Measurements from ENCODE around the gene KHDRBS1.
"Not testable (repeated sequence)": the region's sequence is repeated elsewhere in the genome, so short reads cannot be mapped to it uniquely, and the experiment has no call there.

The KHDRBS1 gene

GRCh38 chr1:32065613-32066488 is 52.2 kb downstream of the KHDRBS1 start:
- not testable (repeated sequence) for H3K9me3 ChIP-seq (ENCODE audit: control insufficient read depth, low read length); H3K9ac ChIP-seq (ENCODE audit: low read length); DNase-seq (ENCODE audit: low read depth); H3K4me3 ChIP-seq (ENCODE audit: low read length); H3K27me3 ChIP-seq (replicated peaks; ENCODE audit: control insufficient read depth, insufficient read depth, low read length)
- peaks cover 20% of the 10 kb centered on the region for H3K36me3 ChIP-seq (ENCODE audit: control insufficient read depth, insufficient read depth, low read length, severe bottlenecking)
- H3K4me1 ChIP-seq (ENCODE audit: control insufficient read depth, insufficient read depth, low read length), result peaks cover 38% of the 10 kb centered on the region

DNA sequence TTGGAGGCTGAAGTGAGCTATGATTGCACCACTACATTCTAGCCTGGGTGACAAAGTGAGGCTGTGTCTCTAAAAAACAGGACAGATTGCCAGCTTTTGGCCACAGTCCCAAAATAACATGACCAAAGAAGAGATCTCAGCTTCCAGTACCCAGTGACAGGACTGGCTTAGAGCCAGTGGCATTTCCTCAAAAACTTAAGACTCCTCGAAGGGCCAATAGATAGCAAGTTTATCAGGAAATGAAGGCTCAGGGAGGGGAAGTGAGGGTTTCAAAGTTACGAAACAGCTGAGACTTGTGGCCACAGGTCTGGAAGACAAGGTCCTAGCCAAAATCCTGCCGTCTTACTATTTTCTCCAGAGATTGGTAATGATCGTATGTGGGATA is 52.8 kb downstream of the KHDRBS1 start:
- peaks cover 38% of the 10 kb centered on the region for H3K4me1 ChIP-seq (ENCODE audit: control insufficient read depth, insufficient read depth, low read length)

DNA sequence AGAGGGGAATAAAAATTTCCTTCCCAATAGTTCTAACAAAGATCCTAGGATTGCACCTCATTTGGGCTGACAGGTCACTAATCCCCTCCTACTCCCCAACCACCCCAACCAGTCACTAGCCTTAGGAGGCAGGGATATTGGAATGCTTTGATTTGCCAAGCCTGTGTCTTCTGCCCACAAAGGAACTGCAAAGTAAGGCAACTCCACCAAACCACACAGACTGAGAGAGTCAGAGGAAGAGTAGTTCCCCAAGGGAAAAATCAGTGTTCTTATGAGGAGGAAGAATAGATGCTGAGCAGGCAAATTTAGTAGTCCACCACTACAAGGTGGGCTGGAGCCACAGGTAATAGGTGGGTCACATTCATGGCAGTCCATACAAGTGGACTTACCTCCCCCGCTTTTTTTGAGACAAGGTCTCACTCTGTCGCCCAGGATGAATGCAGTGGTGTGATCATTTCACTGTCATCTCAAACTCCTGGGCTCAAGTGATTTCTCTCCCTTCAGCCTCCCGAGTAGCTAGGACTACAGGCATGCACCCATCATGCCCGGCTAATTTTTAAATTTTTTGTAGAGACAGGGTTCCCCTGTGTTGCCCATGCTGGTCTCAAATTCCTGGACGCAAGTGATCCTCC is 55.4 kb downstream of the KHDRBS1 start:
- DNase-seq (ENCODE audit: low read depth), result peak; percentile 40
- Histone ChIP-seq H3K4me3 (ENCODE audit: low read length) (no peak overlapping the region), H3K36me3 (ENCODE audit: control insufficient read depth, insufficient read depth, low read length, severe bottlenecking) (peaks cover under 1% of the 10 kb centered on the region), H3K27me3 (replicated peaks; ENCODE audit: control insufficient read depth, insufficient read depth, low read length) (no peaks in the 10 kb centered on the region), H3K9ac (ENCODE audit: low read length) (no peak overlapping the region), H3K4me1 (ENCODE audit: control insufficient read depth, insufficient read depth, low read length) (peaks cover 42% of the 10 kb centered on the region), H3K9me3 (ENCODE audit: control insufficient read depth, low read length) (no peaks in the 10 kb centered on the region)

More for the DNA sequence above, 52.8 kb downstream of the KHDRBS1 start:
- peak; percentile 72 for DNase-seq (ENCODE audit: low read depth)
- no peak overlapping the region for H3K4me3 ChIP-seq (ENCODE audit: low read length)
- H3K27me3 ChIP-seq (replicated peaks; ENCODE audit: control insufficient read depth, insufficient read depth, low read length), result no peaks in the 10 kb centered on the region
- H3K9ac ChIP-seq (ENCODE audit: low read length), result peak overlapping the region; percentile 34
- no peaks in the 10 kb centered on the region for H3K9me3 ChIP-seq (ENCODE audit: control insufficient read depth, low read length)
- peaks cover 14% of the 10 kb centered on the region for H3K36me3 ChIP-seq (ENCODE audit: control insufficient read depth, insufficient read depth, low read length, severe bottlenecking)

DNA sequence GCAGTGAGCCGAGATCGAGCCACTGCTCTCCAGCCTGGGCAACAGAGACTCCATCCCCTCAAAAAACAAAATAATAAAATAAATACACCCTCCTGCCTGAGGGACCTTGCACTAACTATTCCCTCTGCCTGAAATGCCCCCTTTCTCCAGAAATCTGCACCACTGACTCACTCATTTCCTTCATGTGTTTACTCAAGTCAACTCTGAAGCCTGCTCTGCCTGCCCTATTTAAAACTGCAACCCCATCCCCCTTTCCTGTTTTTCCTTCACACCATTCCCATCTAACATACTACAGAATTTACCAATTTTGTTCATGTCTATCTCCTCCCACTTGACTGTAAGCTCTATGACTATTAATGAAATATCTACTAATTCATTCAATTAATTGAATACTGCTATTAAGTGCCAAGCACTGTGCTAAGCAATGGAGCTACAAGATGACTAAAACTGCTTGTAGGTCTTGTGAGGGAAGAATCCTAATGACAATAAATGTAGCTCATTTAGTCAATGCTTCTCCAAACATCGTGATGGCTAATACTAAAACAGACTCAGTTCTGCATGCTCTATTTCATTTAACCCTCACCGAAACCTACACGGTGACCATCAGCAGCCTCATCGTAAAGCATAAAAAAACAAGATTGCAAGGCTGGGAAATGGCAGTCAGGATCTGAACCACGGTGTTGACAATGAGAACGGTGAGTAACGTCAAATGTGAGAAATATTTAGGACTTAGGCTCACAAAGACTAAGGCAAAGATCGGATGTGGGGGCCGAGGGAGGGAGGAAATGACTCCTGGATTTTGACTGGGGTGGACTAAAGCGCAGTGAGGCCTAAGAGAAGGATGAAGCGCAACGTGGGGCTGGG is 58.3 kb downstream of the KHDRBS1 start:
- peak overlapping the region; percentile 92 for H3K9ac ChIP-seq (ENCODE audit: low read length)
- peak; percentile 48 for DNase-seq (ENCODE audit: low read depth)
- no peaks in the 10 kb centered on the region for H3K27me3 ChIP-seq (replicated peaks; ENCODE audit: control insufficient read depth, insufficient read depth, low read length)
- peaks cover 9% of the 10 kb centered on the region for H3K36me3 ChIP-seq (ENCODE audit: control insufficient read depth, insufficient read depth, low read length, severe bottlenecking)
- peaks cover 35% of the 10 kb centered on the region for H3K4me1 ChIP-seq (ENCODE audit: control insufficient read depth, insufficient read depth, low read length)
- H3K9me3 ChIP-seq (ENCODE audit: control insufficient read depth, low read length), result no peaks in the 10 kb centered on the region
- H3K4me3 ChIP-seq (ENCODE audit: low read length), result peak overlapping the region; percentile 85

GRCh38 chr1:32072622-32073298 is 59.1 kb downstream of the KHDRBS1 start, which contains the start of gene TMEM39B:
TSS of gene TMEM39B (plus strand) at chr1:32072939. CDS start at chr1:32073048, 109 bp downstream.
- H3K4me3 ChIP-seq (ENCODE audit: low read length), result peak within 1 kb of the TSS; percentile 85
- peaks cover 17% of the 10 kb centered on the region for H3K36me3 ChIP-seq (ENCODE audit: control insufficient read depth, insufficient read depth, low read length, severe bottlenecking)
- peak within 1 kb of the TSS; percentile 92 for H3K9ac ChIP-seq (ENCODE audit: low read length)
- DNase-seq (ENCODE audit: low read depth), result peak; percentile 97
- peaks cover 33% of the 10 kb centered on the region for H3K4me1 ChIP-seq (ENCODE audit: control insufficient read depth, insufficient read depth, low read length)
- H3K27me3 ChIP-seq (replicated peaks; ENCODE audit: control insufficient read depth, insufficient read depth, low read length), result no peaks in the 10 kb centered on the region
- H3K9me3 ChIP-seq (ENCODE audit: control insufficient read depth, low read length), result no peaks in the 10 kb centered on the region

- Histone ChIP-seq H3K9me3 (ENCODE audit: control insufficient read depth, low read length) (no peaks in the 10 kb centered on the region), H3K9ac (ENCODE audit: low read length) (peak overlapping the region; percentile 92), H3K36me3 (ENCODE audit: control insufficient read depth, insufficient read depth, low read length, severe bottlenecking) (peaks cover 20% of the 10 kb centered on the region), H3K27me3 (replicated peaks; ENCODE audit: control insufficient read depth, insufficient read depth, low read length) (no peaks in the 10 kb centered on the region), H3K4me1 (ENCODE audit: control insufficient read depth, insufficient read depth, low read length) (peaks cover 28% of the 10 kb centered on the region), H3K4me3 (ENCODE audit: low read length) (peak overlapping the region; percentile 85)
- DNase-seq (ENCODE audit: low read depth), result no peak
These were observed 59.9 kb downstream of the KHDRBS1 start for GRCh38 chr1:32073299-32074229.

GRCh38 chr1:32074841-32075240 is 61.2 kb downstream of the KHDRBS1 start:
- Histone ChIP-seq H3K4me1 (ENCODE audit: control insufficient read depth, insufficient read depth, low read length) (peaks cover 19% of the 10 kb centered on the region), H3K9ac (ENCODE audit: low read length) (no peak overlapping the region), H3K36me3 (ENCODE audit: control insufficient read depth, insufficient read depth, low read length, severe bottlenecking) (peaks cover 23% of the 10 kb centered on the region), H3K9me3 (ENCODE audit: control insufficient read depth, low read length) (no peaks in the 10 kb centered on the region), H3K27me3 (replicated peaks; ENCODE audit: control insufficient read depth, insufficient read depth, low read length) (no peaks in the 10 kb centered on the region), H3K4me3 (ENCODE audit: low read length) (no peak overlapping the region)
- DNase-seq (ENCODE audit: low read depth), result no peak

DNA sequence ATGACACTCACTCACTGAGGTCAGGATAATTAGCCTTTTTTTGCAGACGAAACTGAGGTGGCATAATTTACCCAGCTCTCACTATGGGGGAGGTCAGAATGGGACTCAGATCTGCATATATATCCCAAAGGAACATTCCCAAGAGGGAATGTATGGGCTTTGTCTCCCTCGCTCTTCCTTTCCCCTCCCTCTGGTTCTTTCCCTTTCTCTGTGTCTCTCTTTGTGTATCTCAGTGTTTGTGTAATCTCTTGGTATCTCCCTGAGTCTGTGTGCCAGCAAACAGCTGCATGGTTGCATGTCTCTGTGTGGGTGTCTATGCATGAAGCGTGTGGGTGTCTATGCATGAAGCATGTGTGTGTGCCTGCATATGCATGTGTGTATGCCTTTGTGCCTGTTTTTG is 63.8 kb downstream of the KHDRBS1 start:
- Histone ChIP-seq H3K4me3 (ENCODE audit: low read length) (no peak overlapping the region), H3K27me3 (replicated peaks; ENCODE audit: control insufficient read depth, insufficient read depth, low read length) (no peaks in the 10 kb centered on the region), H3K9me3 (ENCODE audit: control insufficient read depth, low read length) (no peaks in the 10 kb centered on the region), H3K9ac (ENCODE audit: low read length) (no peak overlapping the region), H3K36me3 (ENCODE audit: control insufficient read depth, insufficient read depth, low read length, severe bottlenecking) (peaks cover 28% of the 10 kb centered on the region), H3K4me1 (ENCODE audit: control insufficient read depth, insufficient read depth, low read length) (peaks cover 9% of the 10 kb centered on the region)
- DNase-seq (ENCODE audit: low read depth), result no peak

- Histone ChIP-seq H3K4me3 (ENCODE audit: low read length) (no peak overlapping the region), H3K36me3 (ENCODE audit: control insufficient read depth, insufficient read depth, low read length, severe bottlenecking) (peaks cover 41% of the 10 kb centered on the region), H3K9ac (ENCODE audit: low read length) (no peak overlapping the region), H3K27me3 (replicated peaks; ENCODE audit: control insufficient read depth, insufficient read depth, low read length) (no peaks in the 10 kb centered on the region), H3K9me3 (ENCODE audit: control insufficient read depth, low read length) (no peaks in the 10 kb centered on the region), H3K4me1 (ENCODE audit: control insufficient read depth, insufficient read depth, low read length) (no peaks in the 10 kb centered on the region)
- no peak for DNase-seq (ENCODE audit: low read depth)
These were observed 68.4 kb downstream of the KHDRBS1 start for GRCh38 chr1:32082022-32082421.

DNA sequence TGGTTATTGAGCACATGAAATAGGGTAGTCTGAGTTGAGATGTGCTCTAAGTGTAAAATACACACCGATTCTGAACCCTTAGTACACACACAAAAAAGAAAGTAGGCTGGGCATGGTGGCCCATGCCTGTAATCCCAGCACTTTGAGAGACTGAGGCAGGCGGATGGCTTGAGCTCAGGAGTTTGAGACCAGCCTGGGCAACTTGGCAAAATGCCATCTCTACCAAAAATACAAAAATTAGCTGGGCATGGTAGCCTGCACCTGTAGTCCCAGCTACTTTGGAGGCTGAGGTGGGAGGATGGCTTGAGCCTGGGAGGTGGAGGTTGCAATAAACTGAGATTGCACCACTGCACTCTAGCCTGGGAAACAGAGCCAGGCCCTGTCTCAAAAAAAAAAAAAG is 72.7 kb downstream of the KHDRBS1 start:
- not testable (repeated sequence) for H3K4me1 ChIP-seq (ENCODE audit: control insufficient read depth, insufficient read depth, low read length); H3K9me3 ChIP-seq (ENCODE audit: control insufficient read depth, low read length); DNase-seq (ENCODE audit: low read depth); H3K9ac ChIP-seq (ENCODE audit: low read length); H3K27me3 ChIP-seq (replicated peaks; ENCODE audit: control insufficient read depth, insufficient read depth, low read length); H3K4me3 ChIP-seq (ENCODE audit: low read length)
- peaks cover 34% of the 10 kb centered on the region for H3K36me3 ChIP-seq (ENCODE audit: control insufficient read depth, insufficient read depth, low read length, severe bottlenecking)

Measured in adipocyte (in vitro differentiated cells).